B cell (primary cell): Measurements from ENCODE around the gene GPHN.

Source experiments
- EZH2 ChIP-seq: IDR thresholded peaks from 2 replicates; pipeline ENCODE4 v1.6.1; 2012; ENCODE audit warnings: borderline replicate concordance, low read depth, mild to moderate bottlenecking, moderate library complexity, low read length; ENCODE audit not compliant: insufficient read depth, poor library complexity, severe bottlenecking
- TF ChIP-seq, protein P1 (sequence below): fragments of 200-600 bp; IDR thresholded peaks from one replicate; pipeline ENCODE4 v1.8.0; 2022; ENCODE audit warnings: antibody characterized with exemption, mild to moderate bottlenecking

- TF ChIP-seq, protein P1, sequence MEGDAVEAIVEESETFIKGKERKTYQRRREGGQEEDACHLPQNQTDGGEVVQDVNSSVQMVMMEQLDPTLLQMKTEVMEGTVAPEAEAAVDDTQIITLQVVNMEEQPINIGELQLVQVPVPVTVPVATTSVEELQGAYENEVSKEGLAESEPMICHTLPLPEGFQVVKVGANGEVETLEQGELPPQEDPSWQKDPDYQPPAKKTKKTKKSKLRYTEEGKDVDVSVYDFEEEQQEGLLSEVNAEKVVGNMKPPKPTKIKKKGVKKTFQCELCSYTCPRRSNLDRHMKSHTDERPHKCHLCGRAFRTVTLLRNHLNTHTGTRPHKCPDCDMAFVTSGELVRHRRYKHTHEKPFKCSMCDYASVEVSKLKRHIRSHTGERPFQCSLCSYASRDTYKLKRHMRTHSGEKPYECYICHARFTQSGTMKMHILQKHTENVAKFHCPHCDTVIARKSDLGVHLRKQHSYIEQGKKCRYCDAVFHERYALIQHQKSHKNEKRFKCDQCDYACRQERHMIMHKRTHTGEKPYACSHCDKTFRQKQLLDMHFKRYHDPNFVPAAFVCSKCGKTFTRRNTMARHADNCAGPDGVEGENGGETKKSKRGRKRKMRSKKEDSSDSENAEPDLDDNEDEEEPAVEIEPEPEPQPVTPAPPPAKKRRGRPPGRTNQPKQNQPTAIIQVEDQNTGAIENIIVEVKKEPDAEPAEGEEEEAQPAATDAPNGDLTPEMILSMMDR, result no peak
- TF ChIP-seq EZH2, result no peak
Measured at GRCh38 chr14:66824251-66824650, 316.3 kb downstream of the GPHN start.
